ENCODE data around the gene BCL3. TPM values are rescaled to one million over a fixed set of nuclear protein-coding genes. Genes with fewer than 3 reads are reported as not detected.

BCL3 gene
- total RNA-seq, 1 experiment from 2014 or later: 7.8 TPM

GRCh38 chr19:44796701-44797115 is 48.2 kb downstream of the BCL3 start:
- DNase-seq (ENCODE audit: low spot score): no peak
- peaks cover 42% of the 10 kb centered on the region for H3K36me3 Mint-ChIP-seq

GRCh38 chr19:44799627-44800346 is 51.3 kb downstream of the BCL3 start:
- DNase-seq (ENCODE audit: low spot score) (no peak), ATAC-seq (no peak)
- H3K36me3 Mint-ChIP-seq: peaks cover 29% of the 10 kb centered on the region
- H3K27me3 Mint-ChIP-seq (ENCODE audit: low read depth): peaks cover 42% of the 10 kb centered on the region
- CTCF ChIA-PET: interaction anchor here (0.6 to 2.2 kb wide), 9 partner anchors 8 to 76 kb away, joined by 3 to 13 read pairs (median 4); partner anchors contain the start of genes BCAM and NECTIN2
- H3K27ac Mint-ChIP-seq: peak overlapping the region; percentile 41; the same call in 1 of the 2 replicates
- no peak overlapping the region for H3K4me3 Mint-ChIP-seq
- POLR2A ChIA-PET: no interaction called here
- H3K4me1 Mint-ChIP-seq: peaks cover 31% of the 10 kb centered on the region
- no peaks in the 10 kb centered on the region for H3K9me3 Mint-ChIP-seq
- TF ChIP-seq ZNF512 (CRISPR knock-in tag; IDR thresholded peaks at IDR 0.05; ENCODE audit: borderline replicate concordance): 0 out of 2 replicates have a peak, but pooled peaks have one; percentile 51
- TF ChIP-seq EMX1 (CRISPR knock-in tag; IDR thresholded peaks at IDR 0.05): no peak
- no peak for TF ChIP-seq ZMAT4 (CRISPR knock-in tag; IDR thresholded peaks at IDR 0.05)
- TF ChIP-seq CTCF (IDR thresholded peaks at IDR 0.05): no peak
- TF ChIP-seq NR3C1 (CRISPR knock-in tag; conservative IDR thresholded peaks at IDR 0.05; ENCODE audit: low read depth): no peak
- no peak for TF ChIP-seq OVOL2 (CRISPR knock-in tag; IDR thresholded peaks at IDR 0.05; ENCODE audit: borderline replicate concordance)
- no peak for TF ChIP-seq TCF7 (CRISPR knock-in tag; IDR thresholded peaks at IDR 0.05; ENCODE audit: low read depth)
- TF ChIP-seq NFATC4 (CRISPR knock-in tag; IDR thresholded peaks at IDR 0.05): no peak

More at GRCh38 chr19:44796701-44797115, 48.2 kb downstream of the BCL3 start:
- Mint-ChIP-seq H3K4me1 (peaks cover 31% of the 10 kb centered on the region), H3K4me3 (peak overlapping the region; percentile 6; the same call in 1 of the 2 replicates), H3K27ac (peak overlapping the region; percentile 96), H3K9me3 (no peaks in the 10 kb centered on the region), H3K27me3 (ENCODE audit: low read depth) (peaks cover 14% of the 10 kb centered on the region)
- TF ChIP-seq NR2C2 (CRISPR knock-in tag; IDR thresholded peaks at IDR 0.05): no peak
- TF ChIP-seq SP1 (CRISPR knock-in tag; conservative IDR thresholded peaks at IDR 0.05): no peak
- TF ChIP-seq ZSCAN18 (CRISPR knock-in tag; IDR thresholded peaks at IDR 0.05): no peak
- TF ChIP-seq TEAD4 (CRISPR knock-in tag; IDR thresholded peaks at IDR 0.05): no peak
- TF ChIP-seq HMGXB4 (CRISPR knock-in tag; IDR thresholded peaks at IDR 0.05): no peak
- peak; percentile 52 for ATAC-seq
- ChIA-PET CTCF (interaction anchor here (0.6 to 2.2 kb wide), 17 partner anchors 9 to 226 kb away, joined by 3 to 28 read pairs (median 4); partner anchors contain the start of genes BCAM, CBLC and NECTIN2), POLR2A (interaction anchor here (0.6 kb wide), 2 partner anchors 16 to 119 kb away, joined by 3 to 4 read pairs; no protein-coding TSS in a partner anchor)

- DNase-seq (ENCODE audit: low spot score) (peak; percentile 97), ATAC-seq (peak; percentile 93)
- H3K27me3 Mint-ChIP-seq (ENCODE audit: low read depth): peaks cover 49% of the 10 kb centered on the region
- H3K36me3 Mint-ChIP-seq: peaks cover 25% of the 10 kb centered on the region
- no peak overlapping the region for H3K27ac Mint-ChIP-seq
- no peak overlapping the region for H3K4me3 Mint-ChIP-seq
- ChIA-PET POLR2A (no interaction called here), CTCF (interaction anchor here (0.6 to 1.5 kb wide), 4 partner anchors 13 to 77 kb away, joined by 3 to 4 read pairs (median 4); no protein-coding TSS in a partner anchor)
- H3K4me1 Mint-ChIP-seq: peaks cover 31% of the 10 kb centered on the region
- no peaks in the 10 kb centered on the region for H3K9me3 Mint-ChIP-seq
- TF ChIP-seq ZNF425 (CRISPR knock-in tag; conservative IDR thresholded peaks at IDR 0.05) (no peak), MXD4 (CRISPR knock-in tag; IDR thresholded peaks at IDR 0.05; ENCODE audit: borderline replicate concordance) (no peak), SP1 (CRISPR knock-in tag; conservative IDR thresholded peaks at IDR 0.05) (0 out of 2 replicates have a peak, but pooled peaks have one; percentile 24), FOXK1 (CRISPR knock-in tag; IDR thresholded peaks at IDR 0.05) (no peak), ZNF423 (CRISPR knock-in tag; IDR thresholded peaks at IDR 0.05) (peak; percentile 19; the same call in 1 of the 2 replicates), ZNF396 (CRISPR knock-in tag; IDR thresholded peaks at IDR 0.05; ENCODE audit: borderline replicate concordance) (no peak), IRF1 (CRISPR knock-in tag; IDR thresholded peaks at IDR 0.05) (no peak), GRHL2 (CRISPR knock-in tag; IDR thresholded peaks at IDR 0.05; ENCODE audit: insufficient replicate concordance, severe bottlenecking) (no peak)
Observed at GRCh38 chr19:44800461-44800860, 52.0 kb downstream of the BCL3 start.

Data from WTC11 (cell line).